Ishikawa (cell line): ENCODE measurements around the gene FBXO31.

Experiments
- CEBPB ChIP-seq: IDR thresholded peaks from 2 replicates; pipeline ENCODE4 v1.6.1; 2012
- CREB1 ChIP-seq: IDR thresholded peaks from 2 replicates; pipeline ENCODE4 v1.6.1; 2012; ENCODE audit warnings: low read depth
- EGR1 ChIP-seq: IDR thresholded peaks from 2 replicates; pipeline ENCODE4 v1.6.1; 2012
- EP300 ChIP-seq: IDR thresholded peaks from 2 replicates; pipeline ENCODE4 v1.6.1; 2012; ENCODE audit warnings: borderline replicate concordance
- FOXM1 ChIP-seq: IDR thresholded peaks from 2 replicates; pipeline ENCODE4 v1.6.1; 2012; ENCODE audit warnings: low read depth, borderline replicate concordance
- NFIC ChIP-seq: IDR thresholded peaks from 2 replicates; pipeline ENCODE4 v1.6.1; 2012
- RAD21 ChIP-seq: IDR thresholded peaks from 2 replicates; pipeline ENCODE4 v1.6.1; 2012; ENCODE audit warnings: low read depth
- TAF1 ChIP-seq: IDR thresholded peaks from 2 replicates; pipeline ENCODE4 v1.6.1; 2012; ENCODE audit warnings: low read depth, mild to moderate bottlenecking
- TCF12 ChIP-seq: IDR thresholded peaks from 2 replicates; pipeline ENCODE4 v1.6.1; 2012; ENCODE audit warnings: low read depth
- TEAD4 ChIP-seq: IDR thresholded peaks from 2 replicates; pipeline ENCODE4 v1.6.1; 2012
- YY1 ChIP-seq: IDR thresholded peaks from 2 replicates; pipeline ENCODE4 v1.6.1; 2012; ENCODE audit warnings: low read depth
- ZBTB7A ChIP-seq: IDR thresholded peaks from 2 replicates; pipeline ENCODE4 v1.6.1; 2012; ENCODE audit warnings: low read depth
- TF ChIP-seq, protein P1 (sequence below): IDR thresholded peaks from 2 replicates; pipeline ENCODE4 v1.6.1; 2012
- TF ChIP-seq, protein P2 (sequence below): IDR thresholded peaks from 2 replicates; pipeline ENCODE4 v1.6.1; 2012; ENCODE audit warnings: low read depth, mild to moderate bottlenecking
- TF ChIP-seq, protein P3 (sequence below): IDR thresholded peaks from 2 replicates; pipeline ENCODE4 v1.6.1; 2012

FBXO31 gene

DNA sequence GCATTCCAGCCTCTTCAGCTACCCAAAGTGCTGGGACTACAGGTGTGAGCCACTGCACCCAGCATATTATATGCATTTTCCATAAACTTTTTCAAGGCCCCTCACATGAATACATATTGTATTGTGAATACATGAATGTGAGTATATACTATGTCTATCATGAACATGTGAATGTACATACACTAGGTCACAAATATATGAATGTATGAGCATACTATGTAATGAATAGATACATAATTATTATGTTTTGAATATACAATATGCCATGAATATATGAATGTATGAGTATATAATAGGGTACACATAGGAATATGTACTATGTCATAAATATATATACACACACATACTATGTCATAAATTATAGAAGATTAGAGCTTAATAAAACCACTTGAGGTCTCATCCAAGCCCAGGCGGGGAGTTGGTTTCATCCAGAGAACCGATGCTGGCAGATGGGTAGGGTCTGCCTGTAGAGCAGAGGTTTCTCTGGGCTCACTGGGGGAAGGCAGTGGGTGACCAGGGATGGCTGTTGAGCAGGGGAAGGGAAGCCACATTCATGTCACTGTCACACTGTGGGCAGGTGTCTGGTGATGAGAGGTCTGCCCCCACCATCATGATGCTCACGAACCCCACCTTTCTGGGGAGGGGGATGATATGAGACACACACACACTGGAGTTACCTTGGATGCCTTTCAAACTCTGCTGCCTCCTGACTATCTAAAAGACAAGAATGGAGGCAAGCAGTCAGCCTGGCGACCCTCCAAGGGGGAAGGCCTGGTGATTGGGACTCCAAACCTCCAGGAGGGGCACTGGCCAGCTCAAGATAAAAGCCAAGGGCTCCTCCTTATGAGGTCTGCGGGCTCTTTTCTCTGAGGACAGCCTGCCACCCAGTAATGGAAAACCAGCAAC lies 73.7 kb downstream of the FBXO31 start:
- TF ChIP-seq TAF1 (no peak), EP300 (no peak), CEBPB (no peak), EGR1 (no peak), FOXM1 (no peak), TCF12 (no peak), RAD21 (no peak), NFIC (no peak)
- TF ChIP-seq, protein P1, sequence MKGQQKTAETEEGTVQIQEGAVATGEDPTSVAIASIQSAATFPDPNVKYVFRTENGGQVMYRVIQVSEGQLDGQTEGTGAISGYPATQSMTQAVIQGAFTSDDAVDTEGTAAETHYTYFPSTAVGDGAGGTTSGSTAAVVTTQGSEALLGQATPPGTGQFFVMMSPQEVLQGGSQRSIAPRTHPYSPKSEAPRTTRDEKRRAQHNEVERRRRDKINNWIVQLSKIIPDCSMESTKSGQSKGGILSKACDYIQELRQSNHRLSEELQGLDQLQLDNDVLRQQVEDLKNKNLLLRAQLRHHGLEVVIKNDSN: no peak
- TF ChIP-seq, protein P2, sequence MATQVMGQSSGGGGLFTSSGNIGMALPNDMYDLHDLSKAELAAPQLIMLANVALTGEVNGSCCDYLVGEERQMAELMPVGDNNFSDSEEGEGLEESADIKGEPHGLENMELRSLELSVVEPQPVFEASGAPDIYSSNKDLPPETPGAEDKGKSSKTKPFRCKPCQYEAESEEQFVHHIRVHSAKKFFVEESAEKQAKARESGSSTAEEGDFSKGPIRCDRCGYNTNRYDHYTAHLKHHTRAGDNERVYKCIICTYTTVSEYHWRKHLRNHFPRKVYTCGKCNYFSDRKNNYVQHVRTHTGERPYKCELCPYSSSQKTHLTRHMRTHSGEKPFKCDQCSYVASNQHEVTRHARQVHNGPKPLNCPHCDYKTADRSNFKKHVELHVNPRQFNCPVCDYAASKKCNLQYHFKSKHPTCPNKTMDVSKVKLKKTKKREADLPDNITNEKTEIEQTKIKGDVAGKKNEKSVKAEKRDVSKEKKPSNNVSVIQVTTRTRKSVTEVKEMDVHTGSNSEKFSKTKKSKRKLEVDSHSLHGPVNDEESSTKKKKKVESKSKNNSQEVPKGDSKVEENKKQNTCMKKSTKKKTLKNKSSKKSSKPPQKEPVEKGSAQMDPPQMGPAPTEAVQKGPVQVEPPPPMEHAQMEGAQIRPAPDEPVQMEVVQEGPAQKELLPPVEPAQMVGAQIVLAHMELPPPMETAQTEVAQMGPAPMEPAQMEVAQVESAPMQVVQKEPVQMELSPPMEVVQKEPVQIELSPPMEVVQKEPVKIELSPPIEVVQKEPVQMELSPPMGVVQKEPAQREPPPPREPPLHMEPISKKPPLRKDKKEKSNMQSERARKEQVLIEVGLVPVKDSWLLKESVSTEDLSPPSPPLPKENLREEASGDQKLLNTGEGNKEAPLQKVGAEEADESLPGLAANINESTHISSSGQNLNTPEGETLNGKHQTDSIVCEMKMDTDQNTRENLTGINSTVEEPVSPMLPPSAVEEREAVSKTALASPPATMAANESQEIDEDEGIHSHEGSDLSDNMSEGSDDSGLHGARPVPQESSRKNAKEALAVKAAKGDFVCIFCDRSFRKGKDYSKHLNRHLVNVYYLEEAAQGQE: no peak

DNA sequence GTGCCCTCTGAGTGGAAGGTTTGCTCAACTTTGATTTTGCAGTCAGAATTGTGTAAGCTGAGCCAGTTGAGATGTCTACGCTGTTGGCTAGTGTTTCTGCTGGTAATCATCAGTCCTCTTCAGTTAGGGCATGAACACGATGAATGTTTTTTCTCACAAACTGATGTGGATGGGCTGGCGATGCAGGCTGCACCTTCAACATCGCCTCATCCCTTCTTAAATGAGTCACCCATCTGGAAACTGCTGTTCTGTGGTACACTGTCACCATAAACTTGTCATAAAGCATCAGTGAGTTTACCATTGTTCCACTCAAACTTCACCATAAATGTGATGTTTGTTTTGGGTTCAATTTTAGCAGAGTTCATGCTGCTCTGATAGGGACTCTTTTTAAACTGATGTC lies 74.8 kb downstream of the FBXO31 start:
- TF ChIP-seq CREB1: no peak
- TF ChIP-seq, protein P2: no peak
- TF ChIP-seq ZBTB7A: no peak
- TF ChIP-seq EP300: no peak
- TF ChIP-seq TCF12: no peak
- TF ChIP-seq YY1: no peak
- TF ChIP-seq TEAD4: no peak

DNA sequence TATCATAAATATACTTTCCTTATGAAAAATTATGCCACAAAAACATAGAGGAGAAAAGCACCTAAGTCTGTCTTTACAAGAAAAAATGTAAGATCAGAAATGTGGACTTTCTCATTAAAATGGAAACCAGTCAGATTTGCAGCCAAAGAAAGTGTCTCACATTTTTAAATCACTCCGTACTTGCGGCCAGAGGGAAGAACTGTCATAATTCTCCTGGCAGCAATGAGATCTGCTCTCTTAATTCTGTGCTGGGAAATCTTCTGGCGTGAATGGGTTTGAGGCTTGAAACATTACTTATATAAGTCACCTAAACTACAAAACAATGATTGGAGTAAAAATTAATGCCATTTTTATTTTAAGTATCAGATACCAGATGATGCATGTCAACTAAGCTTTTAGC lies 77.1 kb downstream of the FBXO31 start:
- TF ChIP-seq NFIC (no peak), YY1 (no peak), TCF12 (no peak), EGR1 (no peak), ZBTB7A (no peak), EP300 (no peak), CEBPB (no peak), TAF1 (no peak), RAD21 (no peak)
- TF ChIP-seq, protein P3, sequence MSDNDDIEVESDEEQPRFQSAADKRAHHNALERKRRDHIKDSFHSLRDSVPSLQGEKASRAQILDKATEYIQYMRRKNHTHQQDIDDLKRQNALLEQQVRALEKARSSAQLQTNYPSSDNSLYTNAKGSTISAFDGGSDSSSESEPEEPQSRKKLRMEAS: no peak
- TF ChIP-seq, protein P2: no peak

DNA sequence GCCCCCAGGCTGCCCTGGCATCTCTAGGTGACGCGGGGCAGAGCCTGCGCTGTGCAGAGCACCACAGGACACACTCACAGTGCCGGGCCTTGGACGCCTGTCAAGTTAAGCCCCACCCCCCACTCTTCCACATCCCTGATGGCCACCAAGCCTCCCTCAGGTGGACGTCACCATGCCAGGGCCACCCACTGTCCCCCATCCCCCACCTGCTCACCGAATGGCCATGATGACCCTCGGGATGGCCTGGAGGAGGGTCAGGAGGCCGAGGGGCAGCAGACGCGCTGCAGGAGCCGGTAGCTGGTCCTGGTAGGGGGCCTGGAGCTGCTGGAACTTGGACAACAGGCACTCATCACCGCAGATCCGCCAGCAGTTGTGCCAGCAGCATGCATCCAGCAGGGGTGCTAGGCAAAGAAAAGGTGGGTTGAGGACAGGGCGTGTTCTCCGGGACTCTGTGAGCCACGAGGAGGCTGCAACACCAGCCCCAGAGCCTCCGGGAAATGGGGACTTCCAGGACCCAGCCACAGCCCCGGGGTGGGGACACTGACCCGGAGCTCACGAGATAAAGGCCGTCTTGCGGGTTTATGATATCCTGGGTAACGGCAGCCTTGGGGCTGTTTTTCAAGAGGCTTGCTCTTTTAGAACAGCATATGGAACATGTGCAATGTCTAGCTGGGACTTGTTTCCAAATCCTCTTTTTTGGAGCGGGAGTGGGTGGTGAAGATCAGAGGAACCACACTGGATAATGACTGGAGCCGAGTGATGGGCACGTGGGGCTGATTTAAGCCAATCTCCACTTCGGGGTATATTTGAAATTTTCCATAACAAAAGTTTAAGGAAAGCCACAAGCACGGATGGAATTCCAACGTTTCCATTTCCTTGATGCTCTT lies 77.8 kb downstream of the FBXO31 start:
- TF ChIP-seq YY1 (no peak), TCF12 (no peak), ZBTB7A (no peak), NFIC (no peak), TEAD4 (no peak), EGR1 (no peak), EP300 (no peak), FOXM1 (no peak), TAF1 (no peak), CEBPB (no peak), RAD21 (no peak), CREB1 (no peak)
- TF ChIP-seq, protein P2: no peak
- TF ChIP-seq, protein P3: no peak
- TF ChIP-seq, protein P1: no peak
